ENCODE measurements around the gene ITPKC.
"Not testable (repeated sequence)": the region's sequence is repeated elsewhere in the genome, so short reads cannot be mapped to it uniquely, and the experiment has no call there.

ITPKC gene

DNA sequence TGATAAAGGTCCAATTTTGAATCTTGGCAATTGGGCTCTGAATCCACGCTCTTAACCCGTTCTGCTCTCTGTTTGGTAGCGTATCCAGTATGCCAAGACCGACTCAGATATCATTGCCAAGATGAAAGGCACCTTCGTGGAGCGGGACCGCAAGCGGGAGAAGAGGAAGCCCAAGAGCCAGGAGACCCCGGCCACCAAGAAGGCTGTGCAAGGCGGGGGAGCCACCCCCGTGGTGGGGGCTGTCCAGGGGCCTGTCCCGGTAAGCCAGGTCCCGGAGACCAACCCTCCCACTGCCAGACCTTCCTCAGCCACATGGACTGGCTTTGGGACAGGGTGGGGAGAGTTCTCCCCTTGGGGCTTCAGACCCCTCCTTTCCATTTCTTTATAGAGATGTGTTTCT lies 42.4 kb downstream of the ITPKC start:
- DNase-seq (ENCODE audit: low read depth), result no peak
- H3K4me3 ChIP-seq (ENCODE audit: low read depth, low read length), result no peak overlapping the region
- TF ChIP-seq, protein P1, sequence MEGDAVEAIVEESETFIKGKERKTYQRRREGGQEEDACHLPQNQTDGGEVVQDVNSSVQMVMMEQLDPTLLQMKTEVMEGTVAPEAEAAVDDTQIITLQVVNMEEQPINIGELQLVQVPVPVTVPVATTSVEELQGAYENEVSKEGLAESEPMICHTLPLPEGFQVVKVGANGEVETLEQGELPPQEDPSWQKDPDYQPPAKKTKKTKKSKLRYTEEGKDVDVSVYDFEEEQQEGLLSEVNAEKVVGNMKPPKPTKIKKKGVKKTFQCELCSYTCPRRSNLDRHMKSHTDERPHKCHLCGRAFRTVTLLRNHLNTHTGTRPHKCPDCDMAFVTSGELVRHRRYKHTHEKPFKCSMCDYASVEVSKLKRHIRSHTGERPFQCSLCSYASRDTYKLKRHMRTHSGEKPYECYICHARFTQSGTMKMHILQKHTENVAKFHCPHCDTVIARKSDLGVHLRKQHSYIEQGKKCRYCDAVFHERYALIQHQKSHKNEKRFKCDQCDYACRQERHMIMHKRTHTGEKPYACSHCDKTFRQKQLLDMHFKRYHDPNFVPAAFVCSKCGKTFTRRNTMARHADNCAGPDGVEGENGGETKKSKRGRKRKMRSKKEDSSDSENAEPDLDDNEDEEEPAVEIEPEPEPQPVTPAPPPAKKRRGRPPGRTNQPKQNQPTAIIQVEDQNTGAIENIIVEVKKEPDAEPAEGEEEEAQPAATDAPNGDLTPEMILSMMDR (IDR thresholded peaks at IDR 0.05; ENCODE audit: insufficient read depth, low read depth, low read length, missing control alignments), result no peak

DNA sequence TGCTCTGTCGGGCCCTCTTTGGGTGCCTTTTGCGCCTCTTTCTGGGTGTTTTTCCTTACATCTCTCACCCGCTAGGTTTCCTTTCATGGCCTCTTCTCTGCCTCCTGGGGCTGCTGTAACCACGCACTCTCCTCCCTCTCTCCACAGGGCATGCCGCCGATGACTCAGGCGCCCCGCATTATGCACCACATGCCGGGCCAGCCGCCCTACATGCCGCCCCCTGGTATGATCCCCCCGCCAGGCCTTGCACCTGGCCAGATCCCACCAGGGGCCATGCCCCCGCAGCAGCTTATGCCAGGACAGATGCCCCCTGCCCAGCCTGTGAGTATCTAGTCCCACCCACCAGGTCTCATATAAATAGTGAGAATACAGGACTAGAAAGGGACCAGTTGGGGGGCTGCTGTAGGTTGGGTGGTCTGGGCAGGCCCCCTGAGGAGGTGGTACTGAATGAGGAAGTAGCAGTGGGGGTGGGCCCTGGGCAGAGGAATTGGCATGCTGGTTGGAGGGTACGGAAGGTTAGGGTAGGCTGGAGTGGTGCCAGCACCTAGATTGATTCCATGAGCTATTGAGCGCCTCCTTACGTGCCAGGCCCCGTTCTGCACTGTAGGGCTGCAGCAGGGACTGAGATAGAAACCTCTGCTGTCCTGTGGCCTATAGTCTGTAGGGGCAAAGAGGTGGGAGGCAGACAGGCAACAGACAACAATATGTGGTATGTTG lies 46.0 kb downstream of the ITPKC start:
- TF ChIP-seq, protein P1 (IDR thresholded peaks at IDR 0.05; ENCODE audit: insufficient read depth, low read depth, low read length, missing control alignments), result no peak
- no peak for DNase-seq (ENCODE audit: low read depth)

DNA sequence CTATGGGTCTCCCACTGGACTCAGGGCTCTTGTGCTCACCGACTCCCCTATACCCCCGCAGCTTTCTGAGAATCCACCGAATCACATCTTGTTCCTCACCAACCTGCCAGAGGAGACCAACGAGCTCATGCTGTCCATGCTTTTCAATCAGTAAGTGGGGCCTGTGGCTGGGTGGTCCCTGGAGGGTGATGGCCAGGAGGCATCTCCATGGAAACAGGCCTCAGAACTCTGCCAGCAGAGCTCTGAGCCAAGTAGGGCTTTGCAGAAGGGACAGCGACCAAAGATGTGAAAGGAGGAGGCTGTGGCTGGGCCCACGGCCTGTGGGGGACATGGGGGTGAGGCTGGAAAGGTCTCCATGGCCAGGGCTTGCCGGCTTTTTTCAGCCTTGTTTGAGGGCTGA lies 46.6 kb downstream of the ITPKC start:
- no peak overlapping the region for H3K4me3 ChIP-seq (ENCODE audit: low read depth, low read length)
- TF ChIP-seq, protein P1 (IDR thresholded peaks at IDR 0.05; ENCODE audit: insufficient read depth, low read depth, low read length, missing control alignments), result no peak
- no peak for DNase-seq (ENCODE audit: low read depth)

More for the DNA sequence above, 46.0 kb downstream of the ITPKC start:
- no peak overlapping the region for H3K4me3 ChIP-seq (ENCODE audit: low read depth, low read length)

DNA sequence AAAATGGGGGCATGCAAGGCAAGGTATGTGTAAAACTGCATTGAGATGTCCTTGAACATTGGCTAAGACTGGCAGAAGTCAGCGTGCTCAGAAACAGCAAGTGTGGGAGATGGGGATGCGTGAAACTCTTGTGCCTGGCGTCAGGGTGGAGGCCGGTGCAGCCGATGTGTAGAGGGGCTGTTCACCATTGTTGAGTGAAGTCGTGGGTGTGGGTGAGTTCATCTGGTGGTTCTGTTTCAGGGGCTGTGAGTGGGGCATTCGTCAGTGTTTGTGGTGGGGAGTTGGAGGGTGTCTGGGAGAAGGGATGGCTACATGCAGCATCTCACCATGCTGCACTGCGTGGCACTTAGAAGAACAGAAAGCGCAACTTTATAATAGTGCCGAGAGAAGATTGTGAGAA lies 47.1 kb downstream of the ITPKC start:
- TF ChIP-seq, protein P1 (IDR thresholded peaks at IDR 0.05; ENCODE audit: insufficient read depth, low read depth, low read length, missing control alignments), result no peak
- no peak overlapping the region for H3K4me3 ChIP-seq (ENCODE audit: low read depth, low read length)
- DNase-seq (ENCODE audit: low read depth), result no peak

DNA sequence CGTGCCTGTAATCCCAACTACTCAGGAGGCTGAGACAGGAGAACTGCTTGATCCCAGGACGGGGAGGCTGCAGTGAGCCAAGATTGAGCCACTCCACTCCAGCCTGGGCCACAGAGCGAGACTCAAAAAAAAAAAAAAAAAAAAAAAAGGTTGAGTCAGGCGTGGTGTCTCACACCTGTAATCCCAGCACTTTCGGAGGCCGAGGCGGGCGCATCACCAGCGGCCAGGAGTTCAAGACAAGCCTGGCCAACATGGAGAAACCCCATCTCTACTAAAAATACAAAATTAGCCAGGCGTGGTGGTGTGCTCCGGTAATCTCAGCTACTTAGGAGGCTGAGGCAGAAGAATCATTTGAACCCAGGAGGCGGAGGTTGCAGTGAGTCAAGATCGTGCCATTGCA lies 49.5 kb downstream of the ITPKC start:
- H3K4me3 ChIP-seq (ENCODE audit: low read depth, low read length); DNase-seq (ENCODE audit: low read depth): not testable (repeated sequence)

DNA sequence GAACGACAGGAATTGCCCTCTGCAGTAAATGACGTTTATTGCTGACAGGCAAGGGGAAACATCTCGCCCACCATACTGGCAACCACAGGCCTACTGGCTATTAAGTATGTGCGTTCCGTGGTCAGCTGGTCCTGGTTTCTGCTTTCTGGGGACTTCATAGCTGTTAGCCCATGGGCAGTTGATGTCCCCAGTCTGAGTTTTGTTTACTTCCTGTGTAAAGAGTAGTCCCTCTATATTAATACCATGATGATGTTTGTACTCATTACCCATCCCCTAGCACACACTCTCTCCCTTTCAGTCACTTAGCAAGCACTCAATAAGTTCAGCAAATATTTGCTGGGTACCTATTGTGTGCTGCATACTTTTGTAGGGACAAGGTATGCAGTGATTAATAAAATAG lies 52.0 kb downstream of the ITPKC start:
- DNase-seq (ENCODE audit: low read depth), result no peak
- TF ChIP-seq, protein P1 (IDR thresholded peaks at IDR 0.05; ENCODE audit: insufficient read depth, low read depth, low read length, missing control alignments), result no peak
- H3K4me3 ChIP-seq (ENCODE audit: low read depth, low read length), result no peak overlapping the region

DNA sequence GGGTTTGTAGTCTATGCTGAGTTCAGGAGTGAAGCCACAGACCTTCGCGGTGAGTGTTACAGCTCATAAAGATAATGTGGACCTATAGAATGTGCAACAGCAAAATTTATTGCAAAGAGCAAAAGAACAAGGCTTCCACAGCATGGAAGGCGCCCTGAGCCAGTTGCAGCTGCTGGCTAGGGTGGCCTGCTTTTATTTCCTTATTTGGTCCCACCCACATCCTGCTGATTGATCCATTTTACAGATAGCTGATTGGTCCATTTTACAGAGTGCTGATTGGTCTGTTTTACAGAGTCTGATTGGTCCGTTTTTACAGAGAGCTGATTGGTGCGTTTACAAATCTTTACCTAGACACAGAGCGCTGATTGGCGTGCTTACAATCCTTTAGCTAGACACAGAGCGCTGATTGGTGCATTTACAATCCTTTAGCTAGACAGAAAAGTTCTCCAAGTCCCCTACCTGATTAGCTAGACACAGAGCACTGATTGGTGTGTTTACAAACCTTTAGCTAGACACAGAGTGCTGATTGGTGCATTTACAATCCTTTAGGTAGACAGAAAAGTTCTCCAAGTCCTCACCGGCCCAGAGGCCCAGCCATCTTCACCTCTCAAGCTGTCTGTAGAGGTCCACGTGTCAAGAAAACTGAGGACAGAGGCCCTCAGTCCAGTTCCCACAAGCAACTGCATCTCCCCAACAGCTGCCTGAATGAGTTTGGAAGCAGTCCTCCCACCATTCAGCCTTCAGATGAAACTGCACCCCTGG lies 54.4 kb downstream of the ITPKC start:
- not testable (repeated sequence) for H3K4me3 ChIP-seq (ENCODE audit: low read depth, low read length)
- peak; percentile 28 for DNase-seq (ENCODE audit: low read depth)
